Trophoblast cell (in vitro differentiated cells and primary cell): Measurements from ENCODE around the gene NRXN3.

Experiments used
- DNase-seq, 2 donors: peaks; one replicate each; pipeline ENCODE4 v3.0.0-alpha.2; 2016
- H2AFZ ChIP-seq: 2 replicates; pipeline ENCODE4 v1.6.1; 2013; ENCODE audit warnings: low read length, moderate library complexity, mild to moderate bottlenecking; ENCODE audit not compliant: insufficient read depth, poor library complexity
- H2AK5ac ChIP-seq: 2 replicates; pipeline ENCODE4 v1.6.1; 2013; ENCODE audit warnings: mild to moderate bottlenecking, low read length
- H2BK120ac ChIP-seq: 2 replicates; pipeline ENCODE4 v1.6.1; 2013; ENCODE audit warnings: low read length, mild to moderate bottlenecking, moderate library complexity; ENCODE audit not compliant: insufficient read depth, poor library complexity
- H2BK12ac ChIP-seq: 2 replicates; pipeline ENCODE4 v1.6.1; 2013; ENCODE audit warnings: mild to moderate bottlenecking, low read length, moderate library complexity
- H2BK5ac ChIP-seq: 2 replicates; pipeline ENCODE4 v1.6.1; 2013; ENCODE audit warnings: low read length, low read depth, moderate library complexity, mild to moderate bottlenecking; ENCODE audit not compliant: poor library complexity
- H3K14ac ChIP-seq: 2 replicates; pipeline ENCODE4 v1.6.1; 2013; ENCODE audit warnings: mild to moderate bottlenecking, low read length
- H3K18ac ChIP-seq: 2 replicates; pipeline ENCODE4 v1.6.1; 2013; ENCODE audit warnings: mild to moderate bottlenecking, low read length
- H3K23ac ChIP-seq: 2 replicates; pipeline ENCODE4 v1.6.1; 2013; ENCODE audit warnings: low read length
- H3K27ac ChIP-seq: 2 replicates; pipeline ENCODE4 v1.5.1; 2013; ENCODE audit warnings: low read depth, mild to moderate bottlenecking, inconsistent platforms, low read length, moderate library complexity
- H3K27me3 ChIP-seq: 2 replicates; pipeline ENCODE4 v1.6.1; 2013; ENCODE audit warnings: inconsistent platforms, mild to moderate bottlenecking, low read length, moderate library complexity; ENCODE audit not compliant: insufficient read depth
- H3K36me3 ChIP-seq, 2 experiments: 1 replicate in 1 of 2; 2 replicates in 1 of 2; pipeline ENCODE4 v1.6.1; 2013; ENCODE audit warnings: low read length in 2 of 2, mild to moderate bottlenecking in 2 of 2, moderate library complexity in 1 of 2; ENCODE audit not compliant: insufficient read depth in 2 of 2, control insufficient read depth in 1 of 2
- H3K4ac ChIP-seq: 2 replicates; pipeline ENCODE4 v1.6.1; 2013; ENCODE audit warnings: low read depth, mild to moderate bottlenecking, low read length, moderate library complexity
- H3K4me1 ChIP-seq, 2 experiments: 1 replicate in 1 of 2; 2 replicates in 1 of 2; pipeline ENCODE4 v1.6.1; 2013; ENCODE audit warnings: low read length in 2 of 2, mild to moderate bottlenecking in 2 of 2, moderate library complexity in 1 of 2; ENCODE audit not compliant: insufficient read depth in 2 of 2, control insufficient read depth in 1 of 2
- H3K4me2 ChIP-seq: 2 replicates; pipeline ENCODE4 v1.6.1; 2013; ENCODE audit warnings: inconsistent platforms, mild to moderate bottlenecking, low read length, moderate library complexity
- H3K4me3 ChIP-seq: 2 replicates; pipeline ENCODE4 v1.5.1; 2013; ENCODE audit warnings: mild to moderate bottlenecking, low read depth, low read length, inconsistent platforms
- H3K79me1 ChIP-seq: one replicate; pipeline ENCODE4 v1.6.1; 2013; ENCODE audit warnings: low read length
- H3K79me2 ChIP-seq: 2 replicates; pipeline ENCODE4 v1.6.1; 2013; ENCODE audit warnings: low read length, mild to moderate bottlenecking; ENCODE audit not compliant: control insufficient read depth, insufficient read depth, poor library complexity
- H3K9ac ChIP-seq: 2 replicates; pipeline ENCODE4 v1.6.1; 2013; ENCODE audit warnings: mild to moderate bottlenecking, low read length
- H3K9me3 ChIP-seq: 2 replicates; pipeline ENCODE4 v1.6.1; 2013; ENCODE audit warnings: low read depth, mild to moderate bottlenecking, control low read depth, inconsistent platforms, low read length; ENCODE audit not compliant: insufficient read depth
- H4K12ac ChIP-seq: 2 replicates; pipeline ENCODE4 v1.6.1; 2013; ENCODE audit warnings: low read depth, mild to moderate bottlenecking, low read length, moderate library complexity
- H4K8ac ChIP-seq: 2 replicates; pipeline ENCODE4 v1.6.1; 2013; ENCODE audit warnings: low read depth, mild to moderate bottlenecking, low read length, moderate library complexity
- H4K91ac ChIP-seq: one replicate; pipeline ENCODE4 v1.6.1; 2013; ENCODE audit warnings: low read depth, mild to moderate bottlenecking, low read length, moderate library complexity
- WGBS: extraction: QIAGEN DNeasy Blood & Tissue Kit; methylation state at CpG from one replicate; pipeline ENCODE4 v1.1.7; 2013; ENCODE audit warnings: missing lambda C conversion rate; ENCODE audit not compliant: insufficient read length, insufficient coverage; ENCODE audit errors: extremely low coverage; 5-methylcytosine and 5-hydroxymethylcytosine counted together

The NRXN3 gene

GRCh38 chr14:79740066-79740601, 1570.0 kb downstream of the NRXN3 start:
- no peak overlapping the region for H2BK120ac ChIP-seq
- no peak overlapping the region for H2AFZ ChIP-seq
- no peak overlapping the region for H3K4me2 ChIP-seq
- no peak overlapping the region for H3K4me3 ChIP-seq
- no peak overlapping the region for H2AK5ac ChIP-seq
- H4K8ac ChIP-seq = no peak overlapping the region
- DNase-seq = no peak
- H2BK12ac ChIP-seq = no peak overlapping the region
- no peak overlapping the region for H3K27ac ChIP-seq
- no peak overlapping the region for H3K18ac ChIP-seq
- no peaks in the 10 kb centered on the region for H3K4me1 ChIP-seq
- no peak overlapping the region for H2BK5ac ChIP-seq
- H3K9ac ChIP-seq = no peak overlapping the region
- H3K79me2 ChIP-seq = no peaks in the 10 kb centered on the region
- H4K91ac ChIP-seq = no peak overlapping the region
- H3K9me3 ChIP-seq = peaks cover 2% of the 10 kb centered on the region
- no peak overlapping the region for H3K23ac ChIP-seq
- H3K4ac ChIP-seq = no peak overlapping the region
- no peaks in the 10 kb centered on the region for H3K27me3 ChIP-seq
- H3K14ac ChIP-seq = no peak overlapping the region
- WGBS = no CpG with 5 or more reads among the region's 2 CpGs
- no peaks in the 10 kb centered on the region for H3K79me1 ChIP-seq
- no peaks in the 10 kb centered on the region for H3K36me3 ChIP-seq
- no peak overlapping the region for H4K12ac ChIP-seq

GRCh38 chr14:79742142-79742541, 1572.0 kb downstream of the NRXN3 start:
- no peaks in the 10 kb centered on the region for H3K79me1 ChIP-seq
- no peak for DNase-seq
- no peaks in the 10 kb centered on the region for H3K79me2 ChIP-seq
- no peak overlapping the region for H3K14ac ChIP-seq
- no peak overlapping the region for H3K9ac ChIP-seq
- H2BK5ac ChIP-seq = no peak overlapping the region
- no peaks in the 10 kb centered on the region for H3K36me3 ChIP-seq
- no peaks in the 10 kb centered on the region for H3K4me1 ChIP-seq
- H2AFZ ChIP-seq = no peak overlapping the region
- no peak overlapping the region for H3K27ac ChIP-seq
- no peak overlapping the region for H2BK12ac ChIP-seq
- H3K23ac ChIP-seq = no peak overlapping the region
- no CpG with 5 or more reads among the region's 1 CpG for WGBS
- H4K12ac ChIP-seq = no peak overlapping the region
- H3K4me2 ChIP-seq = no peak overlapping the region
- H3K27me3 ChIP-seq = no peaks in the 10 kb centered on the region
- H3K4ac ChIP-seq = no peak overlapping the region
- H3K9me3 ChIP-seq = peaks cover 2% of the 10 kb centered on the region
- H2BK120ac ChIP-seq = no peak overlapping the region
- no peak overlapping the region for H2AK5ac ChIP-seq
- H3K4me3 ChIP-seq = no peak overlapping the region
- H3K18ac ChIP-seq = no peak overlapping the region
- H4K8ac ChIP-seq = no peak overlapping the region
- H4K91ac ChIP-seq = no peak overlapping the region

GRCh38 chr14:79745046-79745445, 1574.9 kb downstream of the NRXN3 start:
- Histone ChIP-seq H2AK5ac (no peak overlapping the region), H3K14ac (no peak overlapping the region), H3K9me3 (no peaks in the 10 kb centered on the region), H2BK120ac (no peak overlapping the region), H3K4ac (no peak overlapping the region), H3K23ac (no peak overlapping the region), H3K36me3 (no peaks in the 10 kb centered on the region), H3K4me3 (no peak overlapping the region), H4K8ac (no peak overlapping the region), H2AFZ (no peak overlapping the region), H3K18ac (no peak overlapping the region), H2BK12ac (no peak overlapping the region), H3K27ac (no peak overlapping the region), H4K91ac (no peak overlapping the region), H3K27me3 (no peaks in the 10 kb centered on the region), H3K9ac (no peak overlapping the region), H4K12ac (no peak overlapping the region), H3K4me1 (no peaks in the 10 kb centered on the region), H3K4me2 (no peak overlapping the region), H3K79me2 (no peaks in the 10 kb centered on the region), H3K79me1 (no peaks in the 10 kb centered on the region), H2BK5ac (no peak overlapping the region)
- no CpG with 5 or more reads among the region's 2 CpGs for WGBS
- no peak for DNase-seq

- Histone ChIP-seq H2BK5ac (no peak overlapping the region), H2AFZ (no peak overlapping the region), H4K8ac (no peak overlapping the region), H3K18ac (no peak overlapping the region), H3K4me2 (no peak overlapping the region), H3K9me3 (no peaks in the 10 kb centered on the region), H3K79me2 (no peaks in the 10 kb centered on the region), H3K14ac (no peak overlapping the region), H2BK12ac (no peak overlapping the region), H2AK5ac (no peak overlapping the region), H3K36me3 (no peaks in the 10 kb centered on the region), H3K4me3 (no peak overlapping the region), H3K4ac (no peak overlapping the region), H3K27me3 (no peaks in the 10 kb centered on the region), H3K27ac (no peak overlapping the region), H3K4me1 (no peaks in the 10 kb centered on the region), H3K23ac (no peak overlapping the region), H2BK120ac (no peak overlapping the region), H3K9ac (no peak overlapping the region), H3K79me1 (no peaks in the 10 kb centered on the region), H4K12ac (no peak overlapping the region), H4K91ac (no peak overlapping the region)
- no CpG with 5 or more reads among the region's 2 CpGs for WGBS
- no peak for DNase-seq
These were observed 1578.9 kb downstream of the NRXN3 start for GRCh38 chr14:79749065-79749464.
